Measurements from ENCODE around the gene REST. TPM values are rescaled to one million over a fixed set of nuclear protein-coding genes. Genes with fewer than 3 reads are reported as not detected.
"Not testable (repeated sequence)": the region's sequence is repeated elsewhere in the genome, so short reads cannot be mapped to it uniquely, and the experiment has no call there.

The REST gene
- total and polyA plus RNA-seq, 8 donors = 2.7 to 28.9 (median 13.9) TPM

DNA sequence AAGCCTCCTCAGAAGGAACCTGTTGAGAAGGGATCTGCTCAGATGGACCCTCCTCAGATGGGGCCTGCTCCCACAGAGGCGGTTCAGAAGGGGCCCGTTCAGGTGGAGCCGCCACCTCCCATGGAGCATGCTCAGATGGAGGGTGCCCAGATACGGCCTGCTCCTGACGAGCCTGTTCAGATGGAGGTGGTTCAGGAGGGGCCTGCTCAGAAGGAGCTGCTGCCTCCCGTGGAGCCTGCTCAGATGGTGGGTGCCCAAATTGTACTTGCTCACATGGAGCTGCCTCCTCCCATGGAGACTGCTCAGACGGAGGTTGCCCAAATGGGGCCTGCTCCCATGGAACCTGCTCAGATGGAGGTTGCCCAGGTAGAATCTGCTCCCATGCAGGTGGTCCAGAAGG is 22.9 kb downstream of the REST start:
- TF ChIP-seq, protein P1, sequence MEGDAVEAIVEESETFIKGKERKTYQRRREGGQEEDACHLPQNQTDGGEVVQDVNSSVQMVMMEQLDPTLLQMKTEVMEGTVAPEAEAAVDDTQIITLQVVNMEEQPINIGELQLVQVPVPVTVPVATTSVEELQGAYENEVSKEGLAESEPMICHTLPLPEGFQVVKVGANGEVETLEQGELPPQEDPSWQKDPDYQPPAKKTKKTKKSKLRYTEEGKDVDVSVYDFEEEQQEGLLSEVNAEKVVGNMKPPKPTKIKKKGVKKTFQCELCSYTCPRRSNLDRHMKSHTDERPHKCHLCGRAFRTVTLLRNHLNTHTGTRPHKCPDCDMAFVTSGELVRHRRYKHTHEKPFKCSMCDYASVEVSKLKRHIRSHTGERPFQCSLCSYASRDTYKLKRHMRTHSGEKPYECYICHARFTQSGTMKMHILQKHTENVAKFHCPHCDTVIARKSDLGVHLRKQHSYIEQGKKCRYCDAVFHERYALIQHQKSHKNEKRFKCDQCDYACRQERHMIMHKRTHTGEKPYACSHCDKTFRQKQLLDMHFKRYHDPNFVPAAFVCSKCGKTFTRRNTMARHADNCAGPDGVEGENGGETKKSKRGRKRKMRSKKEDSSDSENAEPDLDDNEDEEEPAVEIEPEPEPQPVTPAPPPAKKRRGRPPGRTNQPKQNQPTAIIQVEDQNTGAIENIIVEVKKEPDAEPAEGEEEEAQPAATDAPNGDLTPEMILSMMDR (IDR thresholded peaks at IDR 0.05) = no peak
- 96 to 97% methylated on average over 7 of the region's 7 CpGs for WGBS, 2 donors
- Histone ChIP-seq H3K27ac (no peak overlapping the region), H3K4me1 (no peaks in the 10 kb centered on the region), H3K9me3 (no peaks in the 10 kb centered on the region), H3K36me3 (peaks cover 0 to 18% (median 15%) of the 10 kb centered on the region in 3 donors), H3K4me3 (no peak overlapping the region), H3K27me3 (no peaks in the 10 kb centered on the region)
- no peak for FAIRE-seq
- DNase-seq = no peak
- intact Hi-C loops (cut with DNase I) = no loop called here
- no peak for ATAC-seq

DNA sequence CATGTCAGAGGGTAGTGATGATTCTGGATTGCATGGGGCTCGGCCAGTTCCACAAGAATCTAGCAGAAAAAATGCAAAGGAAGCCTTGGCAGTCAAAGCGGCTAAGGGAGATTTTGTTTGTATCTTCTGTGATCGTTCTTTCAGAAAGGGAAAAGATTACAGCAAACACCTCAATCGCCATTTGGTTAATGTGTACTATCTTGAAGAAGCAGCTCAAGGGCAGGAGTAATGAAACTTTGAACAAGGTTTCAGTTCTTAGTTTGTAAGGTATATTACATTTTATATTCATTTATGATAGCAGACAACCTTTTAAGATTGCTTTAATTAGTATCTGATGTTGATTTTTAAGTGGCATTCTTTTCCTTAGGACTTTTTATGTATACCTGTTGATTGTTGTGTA is 24.2 kb downstream of the REST start:
- no peak for ATAC-seq
- FAIRE-seq = no peak
- WGBS, 2 donors = 50 to 57% methylated on average over 4 of the region's 4 CpGs

DNA sequence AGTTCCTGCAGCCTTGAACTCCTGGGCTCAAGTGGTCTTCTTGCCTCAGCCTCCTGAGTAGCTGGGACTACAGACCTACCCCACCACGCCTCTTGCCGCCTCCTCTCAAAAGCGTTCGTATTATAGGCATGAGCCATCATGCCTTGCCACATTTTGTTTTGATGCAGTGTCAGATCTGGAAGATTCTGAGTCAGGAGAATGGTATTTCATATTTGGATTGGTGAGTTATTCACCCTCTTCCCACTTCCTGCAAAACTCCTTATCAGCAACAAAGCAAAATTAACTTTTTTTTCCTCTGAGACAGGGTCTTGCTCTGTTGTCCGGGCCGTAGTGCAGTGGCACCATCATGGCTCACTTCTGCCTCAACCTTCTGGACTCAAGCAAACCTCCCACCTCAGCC is 29.6 kb downstream of the REST start:
- no peaks in the 10 kb centered on the region for H3K4me1 ChIP-seq
- intact Hi-C loops (cut with DNase I) = no loop called here
- FAIRE-seq (no peak), ATAC-seq (no peak), DNase-seq (no peak)
- TF ChIP-seq, protein P1 (IDR thresholded peaks at IDR 0.05) = no peak
- no peaks in the 10 kb centered on the region for H3K9me3 ChIP-seq
- no peak overlapping the region for H3K4me3 ChIP-seq
- WGBS, 2 donors = 93 to 96% methylated on average over 6 of the region's 6 CpGs
- peaks cover 0 to 12% (median 0%) of the 10 kb centered on the region in 3 donors for H3K36me3 ChIP-seq
- H3K27me3 ChIP-seq = no peaks in the 10 kb centered on the region
- H3K27ac ChIP-seq = no peak overlapping the region

More for the DNA sequence above, 24.2 kb downstream of the REST start:
- intact Hi-C loops (cut with DNase I) = no loop called here
- Histone ChIP-seq H3K27ac (no peak overlapping the region), H3K4me3 (no peak overlapping the region), H3K4me1 (no peaks in the 10 kb centered on the region), H3K36me3 (peaks cover 0 to 18% (median 15%) of the 10 kb centered on the region in 3 donors), H3K9me3 (no peaks in the 10 kb centered on the region), H3K27me3 (no peaks in the 10 kb centered on the region)
- TF ChIP-seq, protein P1 (IDR thresholded peaks at IDR 0.05) = no peak
- DNase-seq = no peak

DNA sequence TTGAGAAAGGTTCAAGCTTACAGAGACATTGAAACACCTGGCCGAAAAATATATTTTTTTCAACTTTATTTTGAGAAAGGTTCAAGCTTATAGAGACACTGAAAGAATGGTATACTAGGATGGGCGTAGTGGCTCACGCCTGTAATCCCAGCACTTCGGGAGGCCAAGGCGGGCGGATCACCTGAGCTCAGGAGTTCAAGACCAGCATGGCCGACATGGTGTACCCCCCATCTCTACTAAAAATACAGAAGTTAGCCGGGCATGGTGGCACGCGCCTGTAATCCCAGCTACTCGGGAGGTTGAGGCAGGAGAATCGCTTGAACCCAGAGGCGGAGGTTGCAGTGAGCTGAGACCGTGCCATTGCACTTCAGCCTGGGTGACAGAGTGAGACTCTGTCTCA is 32.1 kb downstream of the REST start:
- H3K9me3 ChIP-seq; intact Hi-C loops (cut with DNase I); ATAC-seq; H3K27ac ChIP-seq; H3K4me3 ChIP-seq; H3K4me1 ChIP-seq; DNase-seq; FAIRE-seq; H3K27me3 ChIP-seq: not testable (repeated sequence)
- WGBS, 2 donors = 97 to 98% methylated on average over 14 of the region's 14 CpGs
- H3K36me3 ChIP-seq = peaks cover 0 to 12% (median 0%) of the 10 kb centered on the region in 3 donors

DNA sequence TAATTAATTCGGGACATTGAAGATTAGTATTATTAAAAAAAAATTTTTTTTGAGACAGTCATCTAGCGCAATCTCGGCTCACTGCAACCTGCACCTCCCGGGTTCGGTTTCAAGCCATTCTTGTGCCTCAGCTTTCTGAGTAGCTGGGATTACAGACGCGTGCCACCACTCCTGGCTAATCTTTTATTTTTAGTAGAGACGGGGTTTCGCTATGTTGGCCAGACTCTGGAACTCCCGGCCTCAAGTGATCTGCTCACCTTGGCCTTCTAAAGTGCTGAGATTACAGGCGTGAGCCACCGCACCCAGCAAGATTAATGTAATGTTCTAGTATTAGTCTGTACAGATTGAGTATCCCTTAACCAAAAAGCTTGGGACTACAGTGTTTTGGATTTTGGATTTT is 32.7 kb downstream of the REST start:
- Histone ChIP-seq H3K4me1 (no peaks in the 10 kb centered on the region), H3K4me3 (no peak overlapping the region), H3K36me3 (peaks cover 0 to 12% (median 0%) of the 10 kb centered on the region in 3 donors), H3K27ac (no peak overlapping the region), H3K9me3 (no peaks in the 10 kb centered on the region), H3K27me3 (no peaks in the 10 kb centered on the region)
- DNase-seq = no peak
- TF ChIP-seq, protein P1 (IDR thresholded peaks at IDR 0.05) = no peak
- intact Hi-C loops (cut with DNase I) = no loop called here
- ATAC-seq = no peak
- no peak for FAIRE-seq
- 94 to 97% methylated on average over 12 of the region's 12 CpGs for WGBS, 2 donors

Measured in pancreas (tissue), 10 donors.